IMR-90 (cell line): ENCODE results near the gene EPHA10. TPM values are rescaled to one million over a fixed set of nuclear protein-coding genes. Genes with fewer than 3 reads are reported as not detected.

ENCODE experiments used
- ATAC-seq: fragments of 200-7000 bp; cut with Tn5 transposase; 2 replicates; pipeline ENCODE4 v1.9.1; 2020; ENCODE audit warnings: low read depth, mild to moderate bottlenecking, moderate library complexity
- BruUV-seq: library from RNA; stranded (reverse); fragments of 400-500 nt; replicated peaks from 2 replicates; lab custom pipeline; 2021; lab: Mats Ljungman, UMichigan
- CTCF ChIA-PET: fragments of 300-600 bp; formaldehyde crosslinking; extraction: SDS; loops from one replicate; lab custom pipeline; 2021; ENCODE audit warnings: antibody characterized with exemption; lab: Yijun Ruan, JAX
- POLR2A ChIA-PET: fragments of 300-600 bp; sonication (Branson Sonifier 250); formaldehyde crosslinking; loops from one replicate; lab custom pipeline; 2022; ENCODE audit warnings: antibody characterized with exemption; ENCODE audit not compliant: unreplicated experiment; lab: Charles Lee
- DNase-seq: peaks from one replicate; pipeline ENCODE4 v3.0.0; 2013
- H2AFZ ChIP-seq: replicated peaks from 2 replicates; pipeline ENCODE3; 2013; ENCODE audit warnings: low read length, mild to moderate bottlenecking; ENCODE audit not compliant: poor library complexity
- H2AK5ac ChIP-seq: 2 replicates; pipeline ENCODE4 v1.6.1; 2013; ENCODE audit warnings: low read depth, low read length, inconsistent platforms
- H2AK9ac ChIP-seq: replicated peaks from 2 replicates; pipeline ENCODE3; 2013; ENCODE audit warnings: mild to moderate bottlenecking, low read depth, low read length, moderate library complexity; ENCODE audit not compliant: poor library complexity
- H2BK120ac ChIP-seq: 2 replicates; pipeline ENCODE4 v1.6.1; 2013; ENCODE audit warnings: low read depth, low read length, inconsistent platforms
- H2BK15ac ChIP-seq: 3 replicates; pipeline ENCODE4 v1.6.1; 2013; ENCODE audit warnings: low read depth, low read length, inconsistent platforms
- H2BK20ac ChIP-seq: 2 replicates; pipeline ENCODE4 v1.6.1; 2013; ENCODE audit warnings: low read depth, mild to moderate bottlenecking, inconsistent platforms, low read length, moderate library complexity
- H2BK5ac ChIP-seq: 2 replicates; pipeline ENCODE4 v1.6.1; 2013; ENCODE audit warnings: mild to moderate bottlenecking, low read depth, low read length, inconsistent platforms; ENCODE audit not compliant: poor library complexity, severe bottlenecking
- H3K14ac ChIP-seq: replicated peaks from 2 replicates; pipeline ENCODE4 v1.6.1; 2013; ENCODE audit warnings: low read depth, low read length, inconsistent platforms
- H3K18ac ChIP-seq: 2 replicates; pipeline ENCODE4 v1.6.1; 2013; ENCODE audit warnings: low read depth, low read length, control low read depth
- H3K23ac ChIP-seq: 2 replicates; pipeline ENCODE4 v1.6.1; 2013; ENCODE audit warnings: low read depth, low read length, inconsistent platforms
- H3K27ac ChIP-seq: 2 replicates; pipeline ENCODE4 v1.5.1; 2013; ENCODE audit warnings: mild to moderate bottlenecking, control low read depth, low read length; ENCODE audit not compliant: insufficient read depth
- H3K27me3 ChIP-seq: 2 replicates; pipeline ENCODE4 v1.6.1; 2013; ENCODE audit warnings: low read length; ENCODE audit not compliant: control insufficient read depth, insufficient read depth
- H3K36me3 ChIP-seq: 2 replicates; pipeline ENCODE4 v1.6.1; 2013; ENCODE audit warnings: low read length, mixed read lengths; ENCODE audit not compliant: control insufficient read depth, insufficient read depth
- H3K4ac ChIP-seq: 2 replicates; pipeline ENCODE4 v1.6.1; 2013; ENCODE audit warnings: low read depth, low read length, inconsistent platforms
- H3K4me1 ChIP-seq: 2 replicates; pipeline ENCODE4 v1.6.1; 2013; ENCODE audit warnings: low read length, mixed read lengths; ENCODE audit not compliant: control insufficient read depth, insufficient read depth
- H3K4me2 ChIP-seq: 2 replicates; pipeline ENCODE4 v1.6.1; 2013; ENCODE audit warnings: low read depth, mild to moderate bottlenecking, control low read depth, low read length, moderate library complexity
- H3K4me3 ChIP-seq: 2 replicates; pipeline ENCODE4 v1.5.1; 2013; ENCODE audit warnings: low read depth, mild to moderate bottlenecking, control low read depth, low read length, moderate library complexity; ENCODE audit not compliant: insufficient read depth
- H3K56ac ChIP-seq: 2 replicates; pipeline ENCODE4 v1.6.1; 2013; ENCODE audit warnings: low read length, inconsistent platforms; ENCODE audit not compliant: insufficient read depth; ENCODE audit errors: extremely low read depth
- H3K79me1 ChIP-seq, 2 experiments: 2 replicates each; pipeline ENCODE4 v1.6.1; 2013; ENCODE audit warnings: low read length in 2 of 2, inconsistent platforms in 1 of 2, low read depth in 1 of 2
- H3K9ac ChIP-seq: 2 replicates; pipeline ENCODE4 v1.6.1; 2013; ENCODE audit warnings: low read depth, low read length, control low read depth
- H3K9me1 ChIP-seq: 2 replicates; pipeline ENCODE4 v1.6.1; 2013; ENCODE audit warnings: low read length, inconsistent platforms; ENCODE audit not compliant: insufficient read depth
- H3K9me3 ChIP-seq: 2 replicates; pipeline ENCODE4 v1.6.1; 2013; ENCODE audit warnings: low read length; ENCODE audit not compliant: control insufficient read depth, insufficient read depth
- H4K20me1 ChIP-seq: 2 replicates; pipeline ENCODE4 v1.6.1; 2013; ENCODE audit warnings: low read length, inconsistent platforms; ENCODE audit not compliant: insufficient read depth
- H4K5ac ChIP-seq: 2 replicates; pipeline ENCODE4 v1.6.1; 2013; ENCODE audit warnings: mild to moderate bottlenecking, low read depth, low read length, control low read depth
- H4K8ac ChIP-seq, 2 experiments: 2 replicates each; pipeline ENCODE4 v1.6.1; 2013; ENCODE audit warnings: low read depth in 2 of 2, low read length in 2 of 2, control low read depth in 1 of 2, inconsistent platforms in 1 of 2
- H4K91ac ChIP-seq: 2 replicates; pipeline ENCODE4 v1.6.1; 2013; ENCODE audit warnings: low read depth, low read length, inconsistent platforms; ENCODE audit not compliant: insufficient read depth
- BHLHE40 ChIP-seq: fragments of 150-350 bp; IDR thresholded peaks from 2 replicates; pipeline ENCODE4 v1.6.1; 2016; ENCODE audit warnings: mild to moderate bottlenecking, low read depth, low read length
- CEBPB ChIP-seq: IDR thresholded peaks from 2 replicates; pipeline ENCODE4 v1.6.1; 2012; ENCODE audit warnings: low read depth, low read length, improper control_type of control experiment
- CHD1 ChIP-seq: IDR thresholded peaks from 2 replicates; pipeline ENCODE4 v1.6.1; 2012; ENCODE audit warnings: low read depth, low read length, improper control_type of control experiment
- FOS ChIP-seq: fragments of 150-350 bp; IDR thresholded peaks from 2 replicates; pipeline ENCODE4 v1.6.1; 2016; ENCODE audit warnings: low read depth, low read length
- MAFK ChIP-seq: IDR thresholded peaks from 2 replicates; pipeline ENCODE4 v1.6.1; 2012; ENCODE audit warnings: low read depth, low read length, improper control_type of control experiment
- MXI1 ChIP-seq: IDR thresholded peaks from 2 replicates; pipeline ENCODE4 v1.6.1; 2012; ENCODE audit warnings: low read depth, mild to moderate bottlenecking, low read length, moderate library complexity, borderline replicate concordance
- NFE2L2 ChIP-seq: fragments of 150-350 bp; IDR thresholded peaks from 2 replicates; pipeline ENCODE4 v1.6.1; 2016; ENCODE audit warnings: low read depth, mild to moderate bottlenecking, low read length
- POLR2A ChIP-seq: IDR thresholded peaks from 2 replicates; pipeline ENCODE4 v1.6.1; 2012; ENCODE audit warnings: mild to moderate bottlenecking, low read depth, low read length
- RAD21 ChIP-seq: IDR thresholded peaks from 2 replicates; pipeline ENCODE4 v1.6.1; 2012; ENCODE audit warnings: low read length, improper control_type of control experiment
- RCOR1 ChIP-seq: IDR thresholded peaks from 2 replicates; pipeline ENCODE4 v1.6.1; 2012; ENCODE audit warnings: mild to moderate bottlenecking, low read length, improper control_type of control experiment; ENCODE audit not compliant: insufficient replicate concordance
- RFX5 ChIP-seq: IDR thresholded peaks from 2 replicates; pipeline ENCODE4 v1.8.0; 2012; ENCODE audit warnings: low read depth, mild to moderate bottlenecking, low read length, moderate library complexity
- WGBS, 2 experiments: methylation state at CpG; one replicate each; pipeline versions ENCODE4 v1.1.5 to v1.1.7; 2013; ENCODE audit warnings: missing lambda C conversion rate in 2 of 2; ENCODE audit not compliant: insufficient read length in 1 of 2; ENCODE audit errors: extremely low coverage in 2 of 2; 5-methylcytosine and 5-hydroxymethylcytosine counted together
- dilution Hi-C: fragments of 300-500 bp; cut with HindIII; formaldehyde crosslinking; loops from one replicate; pipeline ENCODE4 v1.14.3; 2018; ENCODE audit warnings: low sequenced_read_pairs; ENCODE audit not compliant: unreplicated experiment
- in situ Hi-C: fragments of 300-500 bp; cut with MboI; formaldehyde crosslinking; loops from 3 replicates; pipeline ENCODE4 v1.14.3; 2019; ENCODE audit warnings: low sequenced_read_pairs, inconsistent platforms, mixed read lengths
- intact Hi-C: fragments of 100-400 bp; cut with micrococcal nuclease; formaldehyde crosslinking; loops from 2 replicates; pipeline ENCODE4 v1.10.0; 2022
- polyA plus RNA-seq, 3 experiments: library from polyadenylated mRNA; depleted of rRNA; stranded (reverse); fragments of >200 nt; gene quantifications; 2 replicates each; pipeline ENCODE4 v1.2.3, GENCODE V29; 2012; ENCODE audit warnings: low replicate concordance in 1 of 3
- total RNA-seq: library from RNA; depleted of rRNA; stranded (reverse); fragments of >200 nt; gene quantifications from 2 replicates; pipeline ENCODE4 v1.2.3, GENCODE V29; 2012
- TF ChIP-seq, protein P1 (sequence below): conservative IDR thresholded peaks from 2 replicates; pipeline ENCODE4 v1.5.1; 2012; ENCODE audit warnings: mild to moderate bottlenecking, low read depth, low read length, improper control_type of control experiment
- TF ChIP-seq, protein P2 (sequence below): fragments of 150-350 bp; IDR thresholded peaks from 2 replicates; pipeline ENCODE4 v1.6.1; 2016; ENCODE audit warnings: low read depth, mild to moderate bottlenecking, low read length, moderate library complexity, borderline replicate concordance

The EPHA10 gene
- total and polyA plus RNA-seq, 2 of the 4 experiments (the other 2 are of a cell fraction), result not detected

DNA sequence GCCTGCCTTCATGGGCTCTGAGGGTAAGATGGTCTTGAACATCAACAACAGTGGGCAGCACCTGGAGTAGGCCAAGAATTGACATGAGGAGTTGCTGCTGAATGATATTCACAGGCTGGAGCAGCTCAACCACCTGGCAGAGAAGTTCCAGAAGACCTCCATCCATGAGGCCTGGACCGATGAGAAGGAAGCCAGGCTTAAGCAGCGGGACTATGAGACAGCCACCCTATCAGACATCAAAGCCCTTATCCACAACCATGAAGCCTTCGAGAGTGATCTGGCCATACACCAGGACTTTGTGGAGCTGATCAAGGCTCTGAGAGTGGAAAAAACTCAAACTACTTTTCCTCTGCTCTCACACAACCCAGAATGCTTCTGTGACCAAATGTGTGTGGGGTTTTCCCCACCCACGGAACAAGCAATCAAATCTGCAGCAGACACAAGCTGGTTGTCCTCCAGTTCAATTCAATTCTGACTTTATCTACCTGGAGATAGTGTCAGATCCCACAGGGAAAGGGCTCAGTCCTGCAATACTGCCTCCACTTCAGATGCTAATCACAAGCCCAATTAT lies 12.1 kb upstream of the EPHA10 start:
- TF ChIP-seq CEBPB, result no peak
- no peak for TF ChIP-seq FOS
- TF ChIP-seq POLR2A, result no peak
- TF ChIP-seq BHLHE40, result no peak
- TF ChIP-seq, protein P1, sequence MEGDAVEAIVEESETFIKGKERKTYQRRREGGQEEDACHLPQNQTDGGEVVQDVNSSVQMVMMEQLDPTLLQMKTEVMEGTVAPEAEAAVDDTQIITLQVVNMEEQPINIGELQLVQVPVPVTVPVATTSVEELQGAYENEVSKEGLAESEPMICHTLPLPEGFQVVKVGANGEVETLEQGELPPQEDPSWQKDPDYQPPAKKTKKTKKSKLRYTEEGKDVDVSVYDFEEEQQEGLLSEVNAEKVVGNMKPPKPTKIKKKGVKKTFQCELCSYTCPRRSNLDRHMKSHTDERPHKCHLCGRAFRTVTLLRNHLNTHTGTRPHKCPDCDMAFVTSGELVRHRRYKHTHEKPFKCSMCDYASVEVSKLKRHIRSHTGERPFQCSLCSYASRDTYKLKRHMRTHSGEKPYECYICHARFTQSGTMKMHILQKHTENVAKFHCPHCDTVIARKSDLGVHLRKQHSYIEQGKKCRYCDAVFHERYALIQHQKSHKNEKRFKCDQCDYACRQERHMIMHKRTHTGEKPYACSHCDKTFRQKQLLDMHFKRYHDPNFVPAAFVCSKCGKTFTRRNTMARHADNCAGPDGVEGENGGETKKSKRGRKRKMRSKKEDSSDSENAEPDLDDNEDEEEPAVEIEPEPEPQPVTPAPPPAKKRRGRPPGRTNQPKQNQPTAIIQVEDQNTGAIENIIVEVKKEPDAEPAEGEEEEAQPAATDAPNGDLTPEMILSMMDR, result no peak
- no peak for TF ChIP-seq RAD21
- no peak for TF ChIP-seq MXI1
- TF ChIP-seq RFX5, result no peak
- no peak for TF ChIP-seq NFE2L2
- no peak for TF ChIP-seq MAFK
- TF ChIP-seq RCOR1, result no peak
- TF ChIP-seq CHD1, result no peak
- TF ChIP-seq, protein P2, sequence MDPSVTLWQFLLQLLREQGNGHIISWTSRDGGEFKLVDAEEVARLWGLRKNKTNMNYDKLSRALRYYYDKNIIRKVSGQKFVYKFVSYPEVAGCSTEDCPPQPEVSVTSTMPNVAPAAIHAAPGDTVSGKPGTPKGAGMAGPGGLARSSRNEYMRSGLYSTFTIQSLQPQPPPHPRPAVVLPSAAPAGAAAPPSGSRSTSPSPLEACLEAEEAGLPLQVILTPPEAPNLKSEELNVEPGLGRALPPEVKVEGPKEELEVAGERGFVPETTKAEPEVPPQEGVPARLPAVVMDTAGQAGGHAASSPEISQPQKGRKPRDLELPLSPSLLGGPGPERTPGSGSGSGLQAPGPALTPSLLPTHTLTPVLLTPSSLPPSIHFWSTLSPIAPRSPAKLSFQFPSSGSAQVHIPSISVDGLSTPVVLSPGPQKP, result no peak
- H2BK15ac ChIP-seq, result no peak overlapping the region
- H2BK120ac ChIP-seq, result no peak overlapping the region
- 33% methylated on average over 1 of the region's 4 CpGs; no CpG with 5 or more reads in 1 of the 2 experiments for WGBS, 2 experiments
- H3K79me1 ChIP-seq, result no peaks in the 10 kb centered on the region
- DNase-seq, result no peak
- no peak overlapping the region for H2BK20ac ChIP-seq
- H2BK5ac ChIP-seq, result no peak overlapping the region
- H4K20me1 ChIP-seq, result no peaks in the 10 kb centered on the region
- no peak overlapping the region for H3K9ac ChIP-seq
- no peak overlapping the region for H3K4ac ChIP-seq
- H3K4me2 ChIP-seq, result no peak overlapping the region
- no TSS peak for BruUV-seq
- dilution Hi-C loops (no loop called here), in situ Hi-C loops (no loop called here), intact Hi-C loops (no loop called here)
- no peak overlapping the region for H3K14ac ChIP-seq
- no peak overlapping the region for H2AK5ac ChIP-seq
- H3K27me3 ChIP-seq, result peaks cover 2% of the 10 kb centered on the region; the same call in 1 of the 2 replicates
- H4K91ac ChIP-seq, result no peak overlapping the region
- H3K9me1 ChIP-seq, result no peaks in the 10 kb centered on the region
- H2AFZ ChIP-seq, result no peak overlapping the region
- no peak overlapping the region for H3K56ac ChIP-seq
- no peak overlapping the region for H2AK9ac ChIP-seq
- H3K27ac ChIP-seq, result no peak overlapping the region
- no peaks in the 10 kb centered on the region for H3K36me3 ChIP-seq
- no peak overlapping the region for H4K5ac ChIP-seq
- CTCF ChIA-PET, result interaction anchor here (0.6 kb wide), 1 partner anchor 12 kb away, joined by 6 read pairs; no protein-coding TSS in a partner anchor
- H3K23ac ChIP-seq, result no peak overlapping the region
- no peaks in the 10 kb centered on the region for H3K4me1 ChIP-seq
- no peaks in the 10 kb centered on the region for H3K9me3 ChIP-seq
- H3K18ac ChIP-seq, result no peak overlapping the region
- H3K4me3 ChIP-seq, result no peak overlapping the region
- no peak for ATAC-seq
- POLR2A ChIA-PET, result no interaction called here
- no peak overlapping the region for H4K8ac ChIP-seq
